Ammon's horn (tissue), 1 donor: ENCODE results near the gene CENPF.
"Not testable (repeated sequence)": the region's sequence is repeated elsewhere in the genome, so short reads cannot be mapped to it uniquely, and the experiment has no call there.

Experiments
- DNase-seq: peaks from one replicate; pipeline ENCODE4 v3.0.0-alpha.2; 2016; ENCODE audit warnings: low spot score

The CENPF gene

DNA sequence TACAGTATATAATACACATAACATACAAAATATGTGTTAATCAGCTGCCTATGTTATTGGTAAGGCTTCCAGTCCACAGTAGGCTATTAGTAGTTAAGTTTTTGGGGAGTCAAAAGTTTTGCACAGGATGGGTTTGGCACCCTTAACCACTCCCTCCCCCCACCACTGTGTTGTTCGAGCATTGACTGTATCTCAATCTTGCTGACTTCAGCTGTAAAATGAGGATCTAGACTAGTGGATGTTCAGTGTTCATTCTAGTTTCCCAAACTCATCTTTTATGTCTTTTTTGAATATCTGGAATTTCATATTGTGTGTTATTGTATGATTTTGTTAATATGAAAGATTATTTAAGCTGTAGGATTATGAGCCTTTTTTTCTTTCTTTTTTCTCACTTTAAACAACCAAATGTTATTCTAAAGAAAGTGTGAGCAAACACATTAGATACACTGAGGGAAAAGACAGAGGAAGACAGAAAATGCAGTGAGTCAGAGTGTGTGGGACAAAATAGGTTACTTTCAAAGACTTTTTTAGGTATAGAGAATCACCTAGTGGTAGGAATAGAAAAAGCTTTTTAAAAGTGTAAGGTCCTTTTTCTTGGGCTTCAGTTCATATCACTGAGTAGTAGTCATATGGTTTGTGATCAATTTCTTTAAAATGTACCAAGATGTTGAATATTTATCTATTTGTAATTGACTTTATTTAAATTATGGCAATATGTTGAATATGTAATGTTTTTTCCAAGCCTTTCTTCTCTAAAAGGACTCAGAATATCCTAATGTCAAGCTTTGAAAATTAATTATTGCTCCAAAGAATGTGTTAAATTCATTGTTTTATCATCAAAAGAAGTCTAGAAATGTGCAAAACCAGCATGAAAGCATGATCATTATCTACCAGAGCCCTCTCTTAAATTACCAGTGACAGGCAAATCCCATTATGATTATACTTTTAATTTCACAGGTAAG, 17.9 kb upstream of the CENPF start:
- no peak for DNase-seq

GRCh38 chr1:214586621-214587020, 16.4 kb upstream of the CENPF start:
- no peak for DNase-seq

- no peak for DNase-seq
Measured at GRCh38 chr1:214587165-214587564, 15.8 kb upstream of the CENPF start.

DNA sequence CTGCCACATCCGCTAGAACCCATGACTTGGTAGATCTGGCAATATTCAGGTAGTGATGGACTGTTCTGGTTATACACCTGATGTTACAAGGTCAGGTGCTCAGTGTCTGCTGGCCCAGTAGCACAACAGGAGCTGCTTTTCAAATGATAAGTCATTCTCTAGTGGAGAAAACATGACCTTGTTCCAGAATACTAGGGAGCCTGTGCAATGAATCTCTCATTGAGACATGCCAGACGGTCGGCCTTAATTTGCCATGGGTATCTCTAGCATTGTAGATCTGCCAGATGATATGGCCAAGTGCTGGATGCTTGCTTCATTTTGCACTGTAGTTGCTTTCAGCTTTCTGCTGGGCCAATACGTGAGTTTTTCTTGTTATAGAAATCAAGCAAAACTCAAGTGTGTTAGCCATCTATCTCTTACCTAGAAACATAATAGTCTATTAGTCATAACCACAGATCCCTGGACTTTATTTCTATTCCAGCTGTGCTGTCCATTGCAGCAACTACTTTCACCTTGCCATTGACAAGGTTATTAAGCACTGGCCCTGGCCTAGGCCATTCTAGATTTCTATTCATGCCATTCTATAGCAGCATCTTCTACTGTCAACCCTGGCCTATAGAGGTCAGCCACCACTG, 13.9 kb upstream of the CENPF start:
- DNase-seq = no peak

DNA sequence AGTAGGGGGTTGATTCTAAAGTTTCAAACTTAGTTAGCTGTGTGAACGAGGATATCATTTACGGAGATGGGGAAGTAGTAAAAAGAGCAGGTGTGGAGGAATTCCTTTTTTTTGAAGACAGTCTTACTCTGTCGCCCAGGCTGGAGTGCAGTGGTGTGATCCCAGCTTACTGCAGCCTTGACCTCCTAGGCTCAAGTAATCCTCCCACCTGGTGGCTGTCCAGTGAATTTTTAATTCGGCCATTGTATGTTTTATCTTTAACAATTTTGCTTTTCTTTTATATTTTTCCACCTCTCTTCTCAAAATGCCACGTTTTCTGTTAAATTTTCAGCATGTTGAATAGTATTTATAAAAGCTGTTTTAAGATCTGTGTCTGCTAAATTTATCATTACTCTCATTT, 12.3 kb upstream of the CENPF start:
- no peak for DNase-seq

- DNase-seq = not testable (repeated sequence)
Measured at GRCh38 chr1:214591918-214592317, 11.1 kb upstream of the CENPF start.

DNA sequence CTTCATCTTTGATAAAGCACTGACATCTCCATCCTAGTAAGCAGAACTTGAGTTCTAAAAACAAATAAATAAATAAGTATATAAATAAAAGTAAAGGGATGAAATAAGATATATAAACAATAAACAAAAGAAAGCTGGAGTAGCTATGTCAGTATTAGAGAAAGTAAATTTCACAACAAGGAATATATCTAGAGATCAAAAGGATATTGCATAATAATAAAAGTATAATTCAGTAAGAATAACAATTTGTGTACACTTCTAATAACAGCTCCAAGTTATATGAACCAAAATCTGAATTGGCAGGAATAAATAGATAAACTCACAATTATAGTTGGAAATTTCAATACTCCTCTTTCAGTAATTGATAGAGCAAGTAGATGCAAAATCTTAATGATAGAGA, 9.8 kb upstream of the CENPF start:
- DNase-seq = no peak

GRCh38 chr1:214603819-214604252, 841 bp downstream of the CENPF start:
- DNase-seq = no peak

- DNase-seq = no peak
Measured at GRCh38 chr1:214604523-214604922, 1.5 kb downstream of the CENPF start.

DNA sequence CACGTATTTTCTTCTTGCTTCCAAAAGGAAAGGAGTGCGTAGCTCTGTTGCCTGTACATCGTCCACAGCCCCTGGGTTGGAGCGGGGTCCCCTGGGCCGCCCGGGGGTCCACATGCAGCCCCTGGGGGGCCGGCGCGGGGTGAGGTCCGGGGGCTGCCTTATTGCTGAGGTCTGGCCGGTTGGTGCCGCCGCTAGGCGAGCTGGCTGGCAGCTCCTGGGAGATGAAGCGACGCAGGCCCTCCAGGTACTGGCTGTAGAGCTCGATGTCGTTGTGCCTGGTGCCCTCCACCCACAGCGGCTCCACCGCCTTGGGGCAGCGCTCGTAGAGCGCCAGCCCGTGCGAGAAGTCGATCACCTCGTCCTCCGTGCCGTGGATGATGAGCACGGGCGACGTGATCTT, 2.5 kb downstream of the CENPF start:
- not testable (repeated sequence) for DNase-seq

DNA sequence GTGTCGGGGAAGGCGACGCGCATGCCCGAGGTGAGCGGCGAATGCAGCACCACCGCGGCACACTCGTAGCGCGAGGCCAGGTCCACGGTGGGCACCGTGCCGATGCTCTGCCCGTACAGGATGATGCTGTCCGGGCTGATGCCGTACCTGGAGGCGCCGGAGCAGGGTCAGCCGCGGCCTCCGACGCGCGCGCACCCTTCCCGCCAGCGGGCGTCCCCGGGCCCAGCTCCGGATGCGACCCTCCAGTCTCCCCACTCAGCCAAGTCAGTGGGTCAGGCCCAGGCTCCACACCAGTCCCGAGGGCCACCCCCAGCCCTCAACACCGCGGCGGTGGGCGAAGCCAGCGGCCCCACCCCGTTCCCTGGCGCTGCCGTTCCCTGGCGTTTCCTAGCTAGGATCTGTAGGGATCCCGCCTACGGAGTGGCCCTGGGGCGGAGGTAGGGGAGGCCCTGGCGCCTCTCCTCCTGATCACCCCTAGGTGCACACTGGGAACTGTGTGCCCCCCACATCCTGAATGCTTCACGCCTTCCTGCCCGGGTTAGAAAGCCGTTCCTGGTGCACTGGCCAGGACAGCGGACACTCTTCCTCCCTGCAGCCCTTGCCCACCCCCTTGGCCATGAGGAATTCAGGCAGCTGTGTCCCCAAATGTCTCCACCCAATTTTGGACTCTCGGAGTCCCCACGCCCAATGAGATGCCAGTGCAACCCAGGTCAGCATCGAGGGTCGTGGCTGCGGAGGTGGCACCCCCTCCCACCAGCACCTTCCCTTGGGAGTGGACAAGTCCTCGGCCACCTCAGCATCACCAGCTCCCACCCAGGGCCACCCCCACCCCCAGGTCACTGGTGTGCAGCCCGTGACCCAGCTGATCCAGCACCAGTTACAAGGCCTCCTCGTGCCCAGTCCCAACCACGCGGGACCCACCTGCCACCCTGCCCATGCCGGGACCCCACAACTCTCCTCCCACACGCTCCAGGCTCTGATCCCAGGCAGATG, 3.2 kb downstream of the CENPF start:
- DNase-seq = not testable (repeated sequence)

DNA sequence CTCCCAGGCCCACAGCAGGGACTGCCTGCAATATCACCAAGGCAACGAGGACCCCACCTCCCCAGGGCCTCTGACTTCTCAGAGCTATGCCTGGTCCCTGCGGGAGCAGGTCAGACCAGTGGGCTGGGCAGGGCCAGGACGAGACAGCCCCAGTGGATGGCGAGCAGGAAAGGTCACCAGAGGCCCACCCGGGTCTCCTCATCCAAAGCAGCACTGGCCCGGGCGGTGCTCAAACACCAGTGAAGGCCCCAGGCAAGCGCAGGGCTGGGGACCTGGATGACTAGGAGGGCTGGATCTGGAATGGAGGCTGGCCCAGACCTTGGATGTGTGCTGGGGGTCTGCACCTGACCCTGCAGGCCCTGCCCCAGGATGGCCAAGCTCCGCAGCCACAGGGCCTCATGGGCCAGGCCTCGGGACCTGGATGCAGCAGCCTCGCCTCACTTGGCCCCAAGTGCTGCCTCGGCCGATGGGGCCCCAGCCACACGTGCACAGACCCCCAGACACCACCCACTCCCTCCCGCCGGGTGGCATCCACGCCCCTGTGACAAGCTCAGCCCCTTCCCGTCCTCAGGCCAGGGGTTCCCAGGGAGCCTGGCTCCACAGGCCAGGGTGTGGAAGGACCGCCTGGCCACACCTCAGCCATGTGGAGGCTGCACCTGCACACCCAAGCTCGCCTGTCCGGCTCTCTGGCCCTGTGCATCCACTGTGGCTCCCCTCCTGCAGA, 4.7 kb downstream of the CENPF start:
- DNase-seq = not testable (repeated sequence)

- DNase-seq = not testable (repeated sequence)
Measured at GRCh38 chr1:214608216-214608783, 5.3 kb downstream of the CENPF start.

GRCh38 chr1:214608817-214609216, 5.8 kb downstream of the CENPF start:
- not testable (repeated sequence) for DNase-seq

DNA sequence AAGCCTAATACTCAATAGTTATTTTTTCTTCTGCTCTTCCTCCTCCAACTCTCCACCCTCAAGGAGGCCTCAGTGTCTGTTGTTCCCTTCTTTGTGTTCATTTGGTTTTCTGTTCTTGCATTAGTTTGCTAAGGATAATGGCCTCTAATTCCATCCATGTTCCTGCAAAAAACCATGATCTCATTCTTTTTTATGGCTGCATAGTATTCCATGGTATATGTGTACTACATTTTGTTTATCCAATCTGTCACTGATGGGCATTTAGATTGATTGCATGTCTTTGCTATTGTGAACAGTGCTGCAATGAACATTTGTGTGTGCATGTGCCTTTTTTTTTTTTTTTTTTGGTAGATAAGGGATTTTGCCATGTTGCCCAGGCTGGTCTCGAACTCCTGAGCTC, 6.7 kb downstream of the CENPF start:
- DNase-seq = no peak

- DNase-seq = not testable (repeated sequence)
Measured at GRCh38 chr1:214610136-214610535, 7.1 kb downstream of the CENPF start.

DNA sequence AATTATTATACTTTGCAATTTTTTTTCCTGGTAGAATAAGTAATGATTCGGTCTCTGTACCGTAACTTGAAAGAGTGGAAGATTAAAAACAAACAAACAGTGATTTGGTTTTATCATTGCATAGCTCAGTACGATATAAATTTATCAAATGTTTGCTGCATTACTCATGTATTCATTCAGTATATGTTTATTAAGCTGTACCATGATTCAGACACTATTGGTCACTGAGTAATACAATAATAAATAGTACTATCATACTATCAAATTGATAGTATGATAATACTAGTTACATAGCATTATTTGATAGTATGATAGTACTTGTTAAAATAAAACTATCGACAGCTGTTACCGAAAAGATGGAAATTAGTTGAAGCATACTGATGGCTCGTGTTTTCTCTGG, 12.1 kb downstream of the CENPF start:
- DNase-seq = no peak

GRCh38 chr1:214615871-214616270, 12.9 kb downstream of the CENPF start:
- no peak for DNase-seq

DNA sequence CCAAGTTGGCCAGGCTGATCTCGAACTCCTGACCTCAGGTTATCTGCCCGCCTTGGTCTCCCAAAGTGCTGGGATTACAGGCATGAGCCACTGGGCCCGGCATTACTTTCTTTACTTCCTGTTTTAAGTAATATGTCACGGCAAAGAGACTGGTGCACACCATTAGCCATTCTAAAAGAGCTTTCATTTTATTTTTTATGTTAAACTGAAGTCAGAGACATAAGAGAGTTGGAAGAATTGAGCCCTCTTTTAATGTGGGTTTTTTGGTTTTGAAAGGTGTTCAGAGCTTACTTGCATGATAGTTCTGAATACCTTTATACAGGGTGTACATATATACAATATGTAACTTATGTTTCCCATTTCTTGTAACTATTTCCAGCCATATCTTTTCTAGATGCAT, 14.3 kb downstream of the CENPF start:
- DNase-seq = no peak

GRCh38 chr1:214617843-214618242, 14.8 kb downstream of the CENPF start:
- DNase-seq = no peak

DNA sequence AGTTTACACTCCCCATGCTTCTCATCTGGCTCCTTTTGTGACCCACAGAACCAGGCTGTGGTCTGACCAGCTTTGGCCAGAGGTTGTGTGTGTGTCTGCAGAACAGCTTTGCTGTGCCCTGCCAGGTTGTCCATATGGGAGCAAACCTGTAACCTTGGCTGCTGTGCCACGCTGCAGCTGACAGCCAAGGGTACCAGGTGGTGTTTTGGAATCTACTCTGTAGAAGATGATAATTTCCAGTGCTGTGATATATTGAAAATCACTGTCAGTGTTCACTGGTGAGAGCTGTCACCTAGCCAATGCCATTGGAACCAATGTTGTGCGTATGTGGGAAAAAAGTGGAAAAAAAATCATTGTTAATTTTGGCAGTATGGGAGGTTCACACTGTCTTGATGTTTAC, 18.2 kb downstream of the CENPF start:
- no peak for DNase-seq
